Gastroesophageal sphincter (tissue), 4 donors: ENCODE measurements around the gene PDE11A. TPM values are rescaled to one million over a fixed set of nuclear protein-coding genes. Genes with fewer than 3 reads are reported as not detected.

Experiments
- ATAC-seq: fragments of 150-250 bp; one replicate; pipeline ENCODE4 v1.9.1; 2016; ENCODE audit warnings: mild to moderate bottlenecking, moderate library complexity
- H3K27ac ChIP-seq, 4 donors: fragments of 200-600 bp; sonication (generic) in 3 of 4; 1 replicate in 3 of 4; 2 replicates in 1 of 4; pipeline ENCODE4 v1.5.1; 2016 to 2019
- H3K27me3 ChIP-seq: fragments of 200-600 bp; sonication (generic); one replicate; pipeline ENCODE4 v1.5.1; 2019
- H3K36me3 ChIP-seq, 2 donors: fragments of 200-600 bp; sonication (generic); one replicate each; pipeline ENCODE4 v1.5.1; 2019; ENCODE audit warnings: control low read depth in 1 of 2
- H3K4me1 ChIP-seq, 3 donors: fragments of 200-600 bp; sonication (generic); 1 replicate in 2 of 3; 2 replicates in 1 of 3; pipeline ENCODE4 v1.5.1; 2016 to 2019; ENCODE audit warnings: control low read depth in 2 of 3
- H3K4me3 ChIP-seq, 2 donors: fragments of 200-600 bp; sonication (generic); one replicate each; pipeline ENCODE4 v1.5.1; 2019; ENCODE audit warnings: mild to moderate bottlenecking in 1 of 2, moderate library complexity in 1 of 2
- H3K9me3 ChIP-seq, 3 donors: fragments of 200-600 bp; sonication (generic); one replicate each; pipeline ENCODE4 v1.5.1; 2017 to 2019; ENCODE audit warnings: control low read depth in 2 of 3
- EP300 ChIP-seq: sonication (generic); formaldehyde crosslinking; IDR thresholded peaks from one replicate; pipeline ENCODE4 v1.6.1; 2017; ENCODE audit warnings: antibody characterized with exemption, mild to moderate bottlenecking
- POLR2A ChIP-seq, 2 donors: fragments of 450-650 bp; IDR thresholded peaks; one replicate each; pipeline ENCODE4 v1.6.1; 2017; ENCODE audit warnings: antibody characterized with exemption in 2 of 2, mild to moderate bottlenecking in 2 of 2, moderate library complexity in 1 of 2
- POLR2AphosphoS5 ChIP-seq: sonication (generic); formaldehyde crosslinking; IDR thresholded peaks from one replicate; pipeline ENCODE4 v1.6.1; 2017; ENCODE audit warnings: antibody characterized with exemption
- WGBS, 2 donors: methylation state at CpG; one replicate each; pipeline ENCODE4 v1.1.5; 2018; ENCODE audit warnings: low coverage in 1 of 2; 5-methylcytosine and 5-hydroxymethylcytosine counted together
- total RNA-seq, 4 donors: library from RNA; depleted of rRNA; stranded (reverse); fragments of >200 nt; gene quantifications; one replicate each; pipeline ENCODE4 v1.1.0, GENCODE V29; 2016
- TF ChIP-seq, protein P1 (sequence below), 4 experiments: fragments of 200-600 bp in 2 of 4; fragments of 450-650 bp in 2 of 4; sonication (generic) in 1 of 4; IDR thresholded peaks; one replicate each; pipeline ENCODE4 v1.5.1; 2017 to 2019; ENCODE audit warnings: antibody characterized with exemption in 4 of 4, mild to moderate bottlenecking in 2 of 4, moderate library complexity in 2 of 4

PDE11A gene
- total RNA-seq, 4 donors from 2014 or later, result 0.13 to 1.9 (median 0.16) TPM; not detected in 1

DNA sequence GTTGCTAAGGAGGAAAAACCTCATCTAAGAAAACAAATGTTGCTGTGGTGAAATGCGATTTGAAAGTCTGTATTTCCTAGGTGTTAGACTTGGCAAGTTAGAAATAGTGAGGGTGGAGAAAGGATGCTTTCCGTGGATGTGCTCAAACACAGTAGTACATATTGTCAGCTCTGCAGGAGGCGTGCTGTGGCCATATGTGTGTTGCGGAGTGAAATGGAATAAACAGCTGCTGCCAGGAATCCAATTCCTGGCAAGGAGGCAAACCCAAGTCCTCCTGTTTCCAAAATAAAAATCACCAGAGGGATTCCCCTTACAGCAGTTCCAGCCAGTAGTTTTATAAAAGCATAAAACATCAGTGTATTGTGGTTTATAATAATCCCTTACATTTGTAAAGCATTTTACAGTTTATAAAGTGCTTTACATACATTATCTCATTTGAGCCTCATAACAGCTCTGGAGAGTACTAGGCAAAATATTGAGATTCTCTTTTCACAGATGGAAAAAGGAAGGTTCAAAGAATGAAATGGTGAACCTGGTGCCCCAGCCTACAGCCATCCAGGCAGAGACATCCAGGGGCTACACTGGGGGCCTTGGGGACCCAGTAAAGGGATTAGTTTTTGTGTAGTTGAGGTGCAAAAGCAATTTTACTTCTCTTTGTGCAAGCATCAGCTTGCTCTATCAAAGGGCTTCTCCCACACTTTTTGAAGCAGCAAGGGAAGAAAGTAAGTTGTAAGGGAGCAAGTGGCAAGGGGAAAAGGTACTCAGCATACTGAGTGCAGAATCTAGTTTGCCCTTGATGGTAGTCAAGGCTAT, 474.0 kb downstream of the PDE11A start:
- H3K4me1 ChIP-seq, result peaks cover 5 to 20% (median 15%) of the 10 kb centered on the region in 3 donors
- H3K27me3 ChIP-seq, result no peaks in the 10 kb centered on the region
- no peaks in the 10 kb centered on the region for H3K9me3 ChIP-seq
- no peak overlapping the region for H3K27ac ChIP-seq
- TF ChIP-seq, protein P1, sequence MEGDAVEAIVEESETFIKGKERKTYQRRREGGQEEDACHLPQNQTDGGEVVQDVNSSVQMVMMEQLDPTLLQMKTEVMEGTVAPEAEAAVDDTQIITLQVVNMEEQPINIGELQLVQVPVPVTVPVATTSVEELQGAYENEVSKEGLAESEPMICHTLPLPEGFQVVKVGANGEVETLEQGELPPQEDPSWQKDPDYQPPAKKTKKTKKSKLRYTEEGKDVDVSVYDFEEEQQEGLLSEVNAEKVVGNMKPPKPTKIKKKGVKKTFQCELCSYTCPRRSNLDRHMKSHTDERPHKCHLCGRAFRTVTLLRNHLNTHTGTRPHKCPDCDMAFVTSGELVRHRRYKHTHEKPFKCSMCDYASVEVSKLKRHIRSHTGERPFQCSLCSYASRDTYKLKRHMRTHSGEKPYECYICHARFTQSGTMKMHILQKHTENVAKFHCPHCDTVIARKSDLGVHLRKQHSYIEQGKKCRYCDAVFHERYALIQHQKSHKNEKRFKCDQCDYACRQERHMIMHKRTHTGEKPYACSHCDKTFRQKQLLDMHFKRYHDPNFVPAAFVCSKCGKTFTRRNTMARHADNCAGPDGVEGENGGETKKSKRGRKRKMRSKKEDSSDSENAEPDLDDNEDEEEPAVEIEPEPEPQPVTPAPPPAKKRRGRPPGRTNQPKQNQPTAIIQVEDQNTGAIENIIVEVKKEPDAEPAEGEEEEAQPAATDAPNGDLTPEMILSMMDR (IDR thresholded peaks at IDR 0.05), result no peak
- TF ChIP-seq EP300 (no peak), POLR2AphosphoS5 (no peak), POLR2A (IDR thresholded peaks at IDR 0.05) (no peak)
- 12 to 15% methylated on average over 4 of the region's 4 CpGs for WGBS, 2 donors
- no peak overlapping the region for H3K4me3 ChIP-seq
- H3K36me3 ChIP-seq, result no peaks in the 10 kb centered on the region
- ATAC-seq, result peak; percentile 32

DNA sequence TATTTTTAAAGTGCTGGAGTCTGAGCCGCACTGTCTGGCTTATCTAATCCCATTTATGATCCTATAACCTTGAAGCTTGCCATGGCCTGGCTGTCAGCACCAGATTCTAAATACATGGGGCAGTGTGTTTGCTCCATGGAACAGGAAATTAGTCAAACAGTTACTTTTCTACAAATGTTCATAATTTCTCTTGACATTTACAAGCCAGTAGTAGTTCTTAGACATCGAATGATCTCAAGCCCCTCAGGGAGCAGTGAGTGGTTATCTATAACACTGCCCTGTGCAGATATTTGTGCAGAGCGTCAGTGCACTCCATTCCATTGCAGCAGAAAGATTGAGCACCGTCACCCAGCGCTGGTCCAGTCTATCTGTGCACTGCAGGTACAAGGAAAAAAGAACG, 474.8 kb downstream of the PDE11A start:
- H3K27ac ChIP-seq, result no peak overlapping the region
- WGBS, 2 donors, result 26 to 31% methylated on average over 5 to 6 of the region's 6 CpGs
- TF ChIP-seq POLR2AphosphoS5 (no peak), EP300 (no peak), POLR2A (IDR thresholded peaks at IDR 0.05) (no peak)
- TF ChIP-seq, protein P1 (IDR thresholded peaks at IDR 0.05), result no peak
- H3K4me3 ChIP-seq, result no peak overlapping the region
- no peaks in the 10 kb centered on the region for H3K36me3 ChIP-seq
- no peaks in the 10 kb centered on the region for H3K27me3 ChIP-seq
- H3K4me1 ChIP-seq, result peaks cover 5 to 20% (median 15%) of the 10 kb centered on the region in 3 donors
- H3K9me3 ChIP-seq, result no peaks in the 10 kb centered on the region
- ATAC-seq, result peak; percentile 26

DNA sequence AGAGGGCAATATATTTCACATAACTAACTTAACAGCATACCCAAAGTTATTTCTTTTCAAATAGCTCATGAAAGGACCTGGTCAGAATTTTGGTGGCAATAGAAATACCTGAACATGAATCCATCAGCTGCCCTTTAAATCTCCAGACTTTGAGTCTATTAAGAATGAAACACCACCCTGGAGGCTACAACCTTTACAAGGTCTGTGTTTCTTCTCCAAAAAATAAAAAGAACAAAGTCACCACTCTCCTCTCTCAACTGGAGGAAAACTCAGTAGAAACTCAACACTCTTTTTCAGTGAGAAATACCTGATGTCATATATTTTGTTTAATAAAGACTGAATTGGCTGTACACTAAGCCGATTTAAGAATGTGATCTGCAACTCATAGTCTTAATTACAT, 475.7 kb downstream of the PDE11A start:
- H3K9me3 ChIP-seq, result no peaks in the 10 kb centered on the region
- no peaks in the 10 kb centered on the region for H3K27me3 ChIP-seq
- no peak for ATAC-seq
- H3K4me1 ChIP-seq, result peaks cover 5 to 20% (median 15%) of the 10 kb centered on the region in 3 donors
- no peak overlapping the region for H3K27ac ChIP-seq
- 88 to 100% methylated on average over 1 of the region's 1 CpG for WGBS, 2 donors
- H3K4me3 ChIP-seq, result no peak overlapping the region
- no peaks in the 10 kb centered on the region for H3K36me3 ChIP-seq
- TF ChIP-seq POLR2AphosphoS5, result no peak
- TF ChIP-seq, protein P1 (IDR thresholded peaks at IDR 0.05), result no peak
- no peak for TF ChIP-seq POLR2A (IDR thresholded peaks at IDR 0.05)
- no peak for TF ChIP-seq EP300

DNA sequence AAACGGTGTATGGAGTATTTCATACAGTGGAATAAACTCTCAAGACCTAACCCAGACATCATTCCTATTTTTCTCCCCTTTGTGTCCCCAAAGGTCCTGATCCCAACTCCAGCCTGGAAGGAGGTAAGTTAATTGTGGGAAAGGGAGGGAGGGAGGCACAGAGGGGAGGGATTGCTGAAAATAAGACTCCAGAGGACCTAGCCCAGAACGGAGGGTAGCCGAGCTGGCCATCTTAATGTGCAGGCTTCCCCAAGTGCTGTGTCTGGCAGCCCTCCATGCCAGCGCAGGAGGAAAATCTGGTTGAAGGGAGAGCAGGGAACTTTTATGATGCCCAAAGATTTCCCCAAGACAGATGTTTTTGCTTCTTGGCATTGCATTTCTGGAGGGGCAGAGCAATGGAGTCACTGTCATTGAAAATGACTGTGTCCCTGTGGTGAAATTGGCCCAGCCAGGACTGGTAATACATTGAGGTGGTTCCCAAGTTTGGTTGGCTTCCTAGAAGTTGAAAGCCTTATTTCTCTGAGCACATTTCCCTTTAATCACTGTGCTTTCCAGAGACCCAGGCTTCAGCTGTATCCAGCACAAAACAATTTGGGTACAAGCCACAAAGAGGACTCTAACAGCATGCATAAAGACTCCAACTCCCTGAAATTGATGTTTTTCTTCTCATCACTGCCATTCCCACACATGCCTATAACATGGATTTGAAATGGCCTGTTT, 477.3 kb downstream of the PDE11A start:
- H3K4me3 ChIP-seq, result no peak overlapping the region
- H3K4me1 ChIP-seq, result peaks cover 5 to 20% (median 15%) of the 10 kb centered on the region in 3 donors
- TF ChIP-seq POLR2AphosphoS5 (no peak), POLR2A (IDR thresholded peaks at IDR 0.05) (no peak), EP300 (no peak)
- TF ChIP-seq, protein P1 (IDR thresholded peaks at IDR 0.05), result no peak
- H3K27me3 ChIP-seq, result no peaks in the 10 kb centered on the region
- H3K9me3 ChIP-seq, result no peaks in the 10 kb centered on the region
- H3K27ac ChIP-seq, result no peak overlapping the region
- H3K36me3 ChIP-seq, result no peaks in the 10 kb centered on the region
- 74 to 97% methylated on average over 3 to 4 of the region's 4 CpGs for WGBS, 2 donors
- no peak for ATAC-seq
